ENCODE results near the gene PRMT1. TPM values are rescaled to one million over a fixed set of nuclear protein-coding genes. Genes with fewer than 3 reads are reported as not detected.

Gene PRMT1
- total and polyA plus RNA-seq, 9 of the 15 experiments (the other 6 are each of a cell fraction or from before 2014, with no cell fraction given): 13.3 to 464 (median 326) TPM

DNA sequence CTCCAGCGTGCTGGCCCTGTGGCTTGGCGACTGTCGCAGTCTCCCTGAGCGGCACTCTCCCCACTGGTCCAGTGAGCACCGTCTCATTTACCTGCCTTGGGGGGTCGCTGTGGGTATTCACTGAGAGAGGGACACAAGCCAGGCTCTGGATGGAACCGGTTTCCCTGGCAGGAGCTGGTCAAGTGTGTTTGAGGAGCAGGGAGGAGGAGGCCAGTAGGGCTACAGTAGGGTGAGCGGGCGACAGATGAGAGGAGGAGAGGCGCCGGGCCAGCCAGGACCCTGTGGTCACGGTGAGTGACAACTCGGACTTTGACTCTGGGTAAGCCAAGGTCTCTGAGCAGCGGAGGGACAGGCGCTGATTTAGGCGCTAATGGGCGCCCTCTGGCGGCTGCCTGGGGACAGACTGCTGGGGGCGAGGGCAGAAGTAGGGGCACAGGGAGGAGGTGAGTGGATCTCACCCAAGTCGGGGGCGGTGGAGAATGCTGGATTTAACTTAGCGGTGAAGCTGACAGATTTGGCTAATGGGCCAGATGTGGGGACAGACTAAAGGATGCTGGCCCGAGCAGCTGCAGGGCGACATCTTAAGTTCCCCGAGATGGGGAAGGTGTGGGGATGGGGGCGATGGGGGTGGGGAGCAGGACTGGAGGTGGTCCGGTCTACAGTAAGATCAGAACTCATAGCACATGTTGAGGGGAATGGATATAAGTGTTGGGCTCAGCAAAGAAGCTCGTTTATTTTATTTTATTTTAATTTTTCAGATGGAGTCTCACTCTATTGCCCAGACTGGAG lies 4.7 kb upstream of the PRMT1 start (continued):
- TF ChIP-seq SUPT5H (IDR thresholded peaks at IDR 0.05) (peak; percentile 53; the same call in 1 of the 2 replicates), SMARCC2 (IDR thresholded peaks at IDR 0.05; ENCODE audit: low read depth) (no peak; the same call in 1 of the 2 replicates), NFRKB (IDR thresholded peaks at IDR 0.05; ENCODE audit: low read depth) (no peak), ZNF780A (CRISPR knock-in tag; IDR thresholded peaks at IDR 0.05) (no peak), XRCC3 (IDR thresholded peaks at IDR 0.05) (no peak), RB1 (IDR thresholded peaks at IDR 0.05; ENCODE audit: low read depth) (peak; percentile 65), CHD1 (IDR thresholded peaks at IDR 0.05; ENCODE audit: low read length) (no peak), HDAC1 (IDR thresholded peaks at IDR 0.05) (peak in 1 of 2 experiments; percentile 58; a peak in 1 of 4 replicates), PHTF2 (CRISPR knock-in tag; IDR thresholded peaks at IDR 0.05) (no peak), MAFK (IDR thresholded peaks at IDR 0.05; ENCODE audit: low read length) (no peak), PHB (CRISPR knock-in tag; IDR thresholded peaks at IDR 0.05) (no peak), RBM25 (IDR thresholded peaks at IDR 0.05; ENCODE audit: low read depth, low read length, severe bottlenecking) (no peak), PTRF (tag; IDR thresholded peaks at IDR 0.05) (no peak), MYBL2 (IDR thresholded peaks at IDR 0.05; ENCODE audit: low read depth) (no peak), MYBL2 (CRISPR knock-in tag; IDR thresholded peaks at IDR 0.05; ENCODE audit: borderline replicate concordance) (no peak), FOXM1 (IDR thresholded peaks at IDR 0.05; ENCODE audit: low read depth) (no peak), FOXM1 (CRISPR knock-in tag; IDR thresholded peaks at IDR 0.05; ENCODE audit: low read depth) (0 out of 2 replicates have a peak, but pooled peaks have one; percentile 27), RBFOX2 (IDR thresholded peaks at IDR 0.05; ENCODE audit: low read depth, low read length) (peak; percentile 70)
- TF ChIP-seq, protein P1, sequence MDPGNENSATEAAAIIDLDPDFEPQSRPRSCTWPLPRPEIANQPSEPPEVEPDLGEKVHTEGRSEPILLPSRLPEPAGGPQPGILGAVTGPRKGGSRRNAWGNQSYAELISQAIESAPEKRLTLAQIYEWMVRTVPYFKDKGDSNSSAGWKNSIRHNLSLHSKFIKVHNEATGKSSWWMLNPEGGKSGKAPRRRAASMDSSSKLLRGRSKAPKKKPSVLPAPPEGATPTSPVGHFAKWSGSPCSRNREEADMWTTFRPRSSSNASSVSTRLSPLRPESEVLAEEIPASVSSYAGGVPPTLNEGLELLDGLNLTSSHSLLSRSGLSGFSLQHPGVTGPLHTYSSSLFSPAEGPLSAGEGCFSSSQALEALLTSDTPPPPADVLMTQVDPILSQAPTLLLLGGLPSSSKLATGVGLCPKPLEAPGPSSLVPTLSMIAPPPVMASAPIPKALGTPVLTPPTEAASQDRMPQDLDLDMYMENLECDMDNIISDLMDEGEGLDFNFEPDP (CRISPR knock-in tag; IDR thresholded peaks at IDR 0.05): no peak
- TF ChIP-seq, protein P2, sequence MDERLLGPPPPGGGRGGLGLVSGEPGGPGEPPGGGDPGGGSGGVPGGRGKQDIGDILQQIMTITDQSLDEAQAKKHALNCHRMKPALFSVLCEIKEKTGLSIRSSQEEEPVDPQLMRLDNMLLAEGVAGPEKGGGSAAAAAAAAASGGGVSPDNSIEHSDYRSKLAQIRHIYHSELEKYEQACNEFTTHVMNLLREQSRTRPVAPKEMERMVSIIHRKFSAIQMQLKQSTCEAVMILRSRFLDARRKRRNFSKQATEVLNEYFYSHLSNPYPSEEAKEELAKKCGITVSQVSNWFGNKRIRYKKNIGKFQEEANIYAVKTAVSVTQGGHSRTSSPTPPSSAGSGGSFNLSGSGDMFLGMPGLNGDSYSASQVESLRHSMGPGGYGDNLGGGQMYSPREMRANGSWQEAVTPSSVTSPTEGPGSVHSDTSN (CRISPR knock-in tag; IDR thresholded peaks at IDR 0.05; ENCODE audit: low read depth): peak; percentile 61
- TF ChIP-seq, protein P2 (tag; conservative IDR thresholded peaks at IDR 0.05; ENCODE audit: low read depth): peak; percentile 80
- TF ChIP-seq, protein P3, sequence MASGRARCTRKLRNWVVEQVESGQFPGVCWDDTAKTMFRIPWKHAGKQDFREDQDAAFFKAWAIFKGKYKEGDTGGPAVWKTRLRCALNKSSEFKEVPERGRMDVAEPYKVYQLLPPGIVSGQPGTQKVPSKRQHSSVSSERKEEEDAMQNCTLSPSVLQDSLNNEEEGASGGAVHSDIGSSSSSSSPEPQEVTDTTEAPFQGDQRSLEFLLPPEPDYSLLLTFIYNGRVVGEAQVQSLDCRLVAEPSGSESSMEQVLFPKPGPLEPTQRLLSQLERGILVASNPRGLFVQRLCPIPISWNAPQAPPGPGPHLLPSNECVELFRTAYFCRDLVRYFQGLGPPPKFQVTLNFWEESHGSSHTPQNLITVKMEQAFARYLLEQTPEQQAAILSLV (tag; IDR thresholded peaks at IDR 0.05): no peak
- TF ChIP-seq, protein P4, sequence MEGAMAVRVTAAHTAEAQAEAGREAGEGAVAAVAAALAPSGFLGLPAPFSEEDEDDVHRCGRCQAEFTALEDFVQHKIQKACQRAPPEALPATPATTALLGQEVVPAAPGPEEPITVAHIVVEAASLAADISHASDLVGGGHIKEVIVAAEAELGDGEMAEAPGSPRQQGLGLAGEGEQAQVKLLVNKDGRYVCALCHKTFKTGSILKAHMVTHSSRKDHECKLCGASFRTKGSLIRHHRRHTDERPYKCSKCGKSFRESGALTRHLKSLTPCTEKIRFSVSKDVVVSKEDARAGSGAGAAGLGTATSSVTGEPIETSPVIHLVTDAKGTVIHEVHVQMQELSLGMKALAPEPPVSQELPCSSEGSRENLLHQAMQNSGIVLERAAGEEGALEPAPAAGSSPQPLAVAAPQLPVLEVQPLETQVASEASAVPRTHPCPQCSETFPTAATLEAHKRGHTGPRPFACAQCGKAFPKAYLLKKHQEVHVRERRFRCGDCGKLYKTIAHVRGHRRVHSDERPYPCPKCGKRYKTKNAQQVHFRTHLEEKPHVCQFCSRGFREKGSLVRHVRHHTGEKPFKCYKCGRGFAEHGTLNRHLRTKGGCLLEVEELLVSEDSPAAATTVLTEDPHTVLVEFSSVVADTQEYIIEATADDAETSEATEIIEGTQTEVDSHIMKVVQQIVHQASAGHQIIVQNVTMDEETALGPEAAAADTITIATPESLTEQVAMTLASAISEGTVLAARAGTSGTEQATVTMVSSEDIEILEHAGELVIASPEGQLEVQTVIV (CRISPR knock-in tag; IDR thresholded peaks at IDR 0.05; ENCODE audit: borderline replicate concordance): no peak
